Gastroesophageal sphincter (tissue), 4 donors: Measurements from ENCODE around the gene LDB2. TPM values are rescaled to one million over a fixed set of nuclear protein-coding genes. Genes with fewer than 3 reads are reported as not detected.

Experiments
- ATAC-seq: fragments of 150-250 bp; one replicate; pipeline ENCODE4 v1.9.1; 2016; ENCODE audit warnings: mild to moderate bottlenecking, moderate library complexity
- H3K27ac ChIP-seq, 4 donors: fragments of 200-600 bp; sonication (generic) in 3 of 4; 1 replicate in 3 of 4; 2 replicates in 1 of 4; pipeline ENCODE4 v1.5.1; 2016 to 2019
- H3K27me3 ChIP-seq: fragments of 200-600 bp; sonication (generic); one replicate; pipeline ENCODE4 v1.5.1; 2019
- H3K36me3 ChIP-seq, 2 donors: fragments of 200-600 bp; sonication (generic); one replicate each; pipeline ENCODE4 v1.5.1; 2019; ENCODE audit warnings: control low read depth in 1 of 2
- H3K4me1 ChIP-seq, 3 donors: fragments of 200-600 bp; sonication (generic); 1 replicate in 2 of 3; 2 replicates in 1 of 3; pipeline ENCODE4 v1.5.1; 2016 to 2019; ENCODE audit warnings: control low read depth in 2 of 3
- H3K4me3 ChIP-seq, 2 donors: fragments of 200-600 bp; sonication (generic); one replicate each; pipeline ENCODE4 v1.5.1; 2019; ENCODE audit warnings: mild to moderate bottlenecking in 1 of 2, moderate library complexity in 1 of 2
- H3K9me3 ChIP-seq, 3 donors: fragments of 200-600 bp; sonication (generic); one replicate each; pipeline ENCODE4 v1.5.1; 2017 to 2019; ENCODE audit warnings: control low read depth in 2 of 3
- CTCF ChIP-seq, 4 experiments: fragments of 200-600 bp in 2 of 4; fragments of 450-650 bp in 2 of 4; sonication (generic) in 1 of 4; IDR thresholded peaks; one replicate each; pipeline ENCODE4 v1.5.1; 2017 to 2019; ENCODE audit warnings: antibody characterized with exemption in 4 of 4, mild to moderate bottlenecking in 2 of 4, moderate library complexity in 2 of 4
- EP300 ChIP-seq: sonication (generic); formaldehyde crosslinking; IDR thresholded peaks from one replicate; pipeline ENCODE4 v1.6.1; 2017; ENCODE audit warnings: antibody characterized with exemption, mild to moderate bottlenecking
- POLR2A ChIP-seq, 2 donors: fragments of 450-650 bp; IDR thresholded peaks; one replicate each; pipeline ENCODE4 v1.6.1; 2017; ENCODE audit warnings: antibody characterized with exemption in 2 of 2, mild to moderate bottlenecking in 2 of 2, moderate library complexity in 1 of 2
- POLR2AphosphoS5 ChIP-seq: sonication (generic); formaldehyde crosslinking; IDR thresholded peaks from one replicate; pipeline ENCODE4 v1.6.1; 2017; ENCODE audit warnings: antibody characterized with exemption
- WGBS, 2 donors: methylation state at CpG; one replicate each; pipeline ENCODE4 v1.1.5; 2018; ENCODE audit warnings: low coverage in 1 of 2; 5-methylcytosine and 5-hydroxymethylcytosine counted together
- total RNA-seq, 4 donors: library from RNA; depleted of rRNA; stranded (reverse); fragments of >200 nt; gene quantifications; one replicate each; pipeline ENCODE4 v1.1.0, GENCODE V29; 2016

LDB2 gene
- total RNA-seq, 4 donors from 2014 or later, result 23.6 to 29.6 (median 28.3) TPM

GRCh38 chr4:16691450-16691849, 207.0 kb downstream of the LDB2 start:
- Histone ChIP-seq H3K9me3 (no peaks in the 10 kb centered on the region), H3K27ac (peak overlapping the region in 2 of 4 donors; percentile 56 to 77), H3K4me1 (peaks cover 7 to 32% (median 14%) of the 10 kb centered on the region in 3 donors), H3K36me3 (no peaks in the 10 kb centered on the region), H3K27me3 (no peaks in the 10 kb centered on the region), H3K4me3 (no peak overlapping the region)
- no peak for ATAC-seq
- no peak for TF ChIP-seq POLR2A (IDR thresholded peaks at IDR 0.05)
- no peak for TF ChIP-seq POLR2AphosphoS5
- TF ChIP-seq EP300, result no peak
- TF ChIP-seq CTCF (IDR thresholded peaks at IDR 0.05), result no peak
- 60 to 88% methylated on average over 1 of the region's 1 CpG for WGBS, 2 donors

GRCh38 chr4:16687845-16688244, 210.6 kb downstream of the LDB2 start:
- WGBS, 2 donors, result 90 to 93% methylated on average over 3 of the region's 3 CpGs
- Histone ChIP-seq H3K9me3 (no peaks in the 10 kb centered on the region), H3K27me3 (no peaks in the 10 kb centered on the region), H3K27ac (no peak overlapping the region), H3K36me3 (no peaks in the 10 kb centered on the region), H3K4me3 (no peak overlapping the region), H3K4me1 (peaks cover 6 to 23% (median 10%) of the 10 kb centered on the region in 3 donors)
- TF ChIP-seq POLR2A (IDR thresholded peaks at IDR 0.05), result no peak
- no peak for TF ChIP-seq CTCF (IDR thresholded peaks at IDR 0.05)
- TF ChIP-seq POLR2AphosphoS5, result no peak
- no peak for TF ChIP-seq EP300
- ATAC-seq, result no peak

GRCh38 chr4:16687011-16687410, 211.4 kb downstream of the LDB2 start:
- H3K9me3 ChIP-seq, result no peaks in the 10 kb centered on the region
- H3K27me3 ChIP-seq, result no peaks in the 10 kb centered on the region
- WGBS, 2 donors, result 98 to 100% methylated on average over 2 of the region's 2 CpGs
- H3K27ac ChIP-seq, result no peak overlapping the region
- TF ChIP-seq POLR2AphosphoS5 (no peak), EP300 (no peak), CTCF (IDR thresholded peaks at IDR 0.05) (no peak), POLR2A (IDR thresholded peaks at IDR 0.05) (no peak)
- H3K4me1 ChIP-seq, result peaks cover 0 to 15% (median 5%) of the 10 kb centered on the region in 3 donors
- ATAC-seq, result no peak
- no peaks in the 10 kb centered on the region for H3K36me3 ChIP-seq
- no peak overlapping the region for H3K4me3 ChIP-seq

- Histone ChIP-seq H3K27ac (no peak overlapping the region), H3K36me3 (no peaks in the 10 kb centered on the region), H3K4me3 (no peak overlapping the region), H3K9me3 (no peaks in the 10 kb centered on the region), H3K27me3 (no peaks in the 10 kb centered on the region), H3K4me1 (peaks cover 0 to 10% (median 3%) of the 10 kb centered on the region in 3 donors)
- TF ChIP-seq POLR2AphosphoS5, result peak; percentile 19
- TF ChIP-seq POLR2A (IDR thresholded peaks at IDR 0.05), result no peak
- ATAC-seq, result peak; percentile 77
- 33 to 48% methylated on average over 2 of the region's 2 CpGs for WGBS, 2 donors
Measured at GRCh38 chr4:16686195-16686594, 212.2 kb downstream of the LDB2 start.

- H3K27ac ChIP-seq, result no peak overlapping the region
- no peaks in the 10 kb centered on the region for H3K27me3 ChIP-seq
- H3K36me3 ChIP-seq, result no peaks in the 10 kb centered on the region
- H3K4me3 ChIP-seq, result no peak overlapping the region
- no peak for TF ChIP-seq CTCF (IDR thresholded peaks at IDR 0.05)
- no peak for TF ChIP-seq POLR2A (IDR thresholded peaks at IDR 0.05)
- no peak for TF ChIP-seq EP300
- 85 to 92% methylated on average over 4 to 6 of the region's 8 CpGs for WGBS, 2 donors
- H3K4me1 ChIP-seq, result peaks cover 0 to 10% (median 3%) of the 10 kb centered on the region in 3 donors
- ATAC-seq, result no peak
- H3K9me3 ChIP-seq, result no peaks in the 10 kb centered on the region
Measured at GRCh38 chr4:16685536-16685935, 212.9 kb downstream of the LDB2 start.
